Right renal pelvis (tissue), 4 donors: ENCODE measurements around the gene A2ML1. TPM values are rescaled to one million over a fixed set of nuclear protein-coding genes. Genes with fewer than 3 reads are reported as not detected.

Source experiments
- polyA plus RNA-seq, 4 donors: library from polyadenylated mRNA; unstranded; fragments of 120-200 nt; gene quantifications; one replicate each; pipeline ENCODE4 v1.2.1, GENCODE V29; 2013; ENCODE audit not compliant: insufficient read length in 4 of 4

Gene A2ML1
- polyA plus RNA-seq, 4 donors = 0.06 to 0.40 (median 0.21) TPM; not detected in 1

Other genes starting within 250 kb of the A2ML1 start
- under 1 TPM; 0.49 to 0.55 (median 0.53) TPM for gene AICDA, start 209.8 kb upstream of the A2ML1 start, polyA plus RNA-seq
- gene MFAP5, start 159.8 kb upstream of the A2ML1 start, polyA plus RNA-seq = 10 to 100 TPM in 1 of 4 donors, 1 to 10 TPM in 2, under 1 TPM in 1; 0.79 to 13.5 (median 2.4) TPM
- 100 to 1,000 TPM in 3 of 4 donors, 10 to 100 TPM in 1; 85.4 to 106 (median 104) TPM for gene RIMKLB, start 124.6 kb upstream of the A2ML1 start, polyA plus RNA-seq
- gene PHC1, start 91.9 kb downstream of the A2ML1 start, polyA plus RNA-seq = 10 to 100 TPM; 66.2 to 91.7 (median 85.4) TPM
- gene M6PR, start 127.0 kb downstream of the A2ML1 start, polyA plus RNA-seq = 100 to 1,000 TPM; 189 to 217 (median 210) TPM
- 1 to 10 TPM; 1.5 to 3.3 (median 2.6) TPM for gene KLRG1, start 166.9 kb downstream of the A2ML1 start, polyA plus RNA-seq